H9 (cell line): ENCODE data around the gene POLR2L. TPM values are rescaled to one million over a fixed set of nuclear protein-coding genes. Genes with fewer than 3 reads are reported as not detected.

Experiments
- DNase-seq: peaks from one replicate; pipeline ENCODE4 v3.0.0-alpha.2; 2017
- H2AFZ ChIP-seq: one replicate; pipeline ENCODE4 v1.6.1; 2013; ENCODE audit warnings: mild to moderate bottlenecking, low read length, control low read depth, moderate library complexity
- H2AK5ac ChIP-seq: 2 replicates; pipeline ENCODE4 v1.6.1; 2013; ENCODE audit warnings: low read length, control low read depth, mixed read lengths; ENCODE audit not compliant: insufficient read length
- H2BK120ac ChIP-seq: one replicate; pipeline ENCODE4 v1.6.1; 2013; ENCODE audit warnings: low read depth, mild to moderate bottlenecking, low read length, control low read depth, inconsistent platforms; ENCODE audit not compliant: poor library complexity, severe bottlenecking
- H2BK12ac ChIP-seq: 2 replicates; pipeline ENCODE4 v1.6.1; 2013; ENCODE audit warnings: low read length, control low read depth, mixed read lengths, low read depth; ENCODE audit not compliant: insufficient read length
- H2BK15ac ChIP-seq: 2 replicates; pipeline ENCODE4 v1.6.1; 2013; ENCODE audit warnings: low read depth, low read length, control low read depth
- H2BK20ac ChIP-seq: one replicate; pipeline ENCODE4 v1.6.1; 2013; ENCODE audit warnings: low read depth, mild to moderate bottlenecking, low read length, control low read depth, inconsistent platforms; ENCODE audit not compliant: poor library complexity, severe bottlenecking
- H2BK5ac ChIP-seq: 2 replicates; pipeline ENCODE4 v1.6.1; 2013; ENCODE audit warnings: low read length, control low read depth, mixed read lengths; ENCODE audit not compliant: insufficient read length
- H3K14ac ChIP-seq: 2 replicates; pipeline ENCODE4 v1.6.1; 2013; ENCODE audit warnings: low read length, control low read depth; ENCODE audit not compliant: insufficient read depth
- H3K18ac ChIP-seq: 2 replicates; pipeline ENCODE4 v1.6.1; 2013; ENCODE audit warnings: low read depth, mild to moderate bottlenecking, mixed read lengths, low read length, control low read depth; ENCODE audit not compliant: insufficient read length
- H3K23ac ChIP-seq: 2 replicates; pipeline ENCODE4 v1.6.1; 2013; ENCODE audit warnings: low read length, control low read depth, mixed read lengths, low read depth; ENCODE audit not compliant: insufficient read length
- H3K23me2 ChIP-seq: 2 replicates; pipeline ENCODE4 v1.6.1; 2013; ENCODE audit warnings: low read depth, mild to moderate bottlenecking, mixed read lengths, low read length, control low read depth; ENCODE audit not compliant: insufficient read length, poor library complexity, severe bottlenecking
- H3K27ac ChIP-seq: 2 replicates; pipeline ENCODE4 v1.5.1; 2013; ENCODE audit warnings: low read length, control low read depth, mixed read lengths, low read depth; ENCODE audit not compliant: insufficient read length
- H3K27me3 ChIP-seq: 2 replicates; pipeline ENCODE4 v1.6.1; 2013; ENCODE audit warnings: low read length, control low read depth, inconsistent platforms; ENCODE audit not compliant: insufficient read depth
- H3K4ac ChIP-seq: 2 replicates; pipeline ENCODE4 v1.6.1; 2013; ENCODE audit warnings: low read depth, mild to moderate bottlenecking, control low read depth, inconsistent platforms, low read length, moderate library complexity
- H3K4me1 ChIP-seq: 2 replicates; pipeline ENCODE4 v1.6.1; 2013; ENCODE audit warnings: low read length, control low read depth, inconsistent platforms; ENCODE audit not compliant: insufficient read depth
- H3K4me2 ChIP-seq: 2 replicates; pipeline ENCODE4 v1.6.1; 2013; ENCODE audit warnings: low read length, control low read depth, mixed read lengths; ENCODE audit not compliant: insufficient read length, insufficient read depth
- H3K56ac ChIP-seq: 2 replicates; pipeline ENCODE4 v1.6.1; 2013; ENCODE audit warnings: low read depth, mild to moderate bottlenecking, mixed read lengths, low read length, control low read depth; ENCODE audit not compliant: insufficient read length
- H3K79me1 ChIP-seq: 2 replicates; pipeline ENCODE4 v1.6.1; 2013; ENCODE audit warnings: low read depth, mild to moderate bottlenecking, moderate library complexity, low read length, control low read depth, inconsistent platforms; ENCODE audit not compliant: insufficient read depth, poor library complexity, severe bottlenecking
- H3K79me2 ChIP-seq: 2 replicates; pipeline ENCODE4 v1.6.1; 2013; ENCODE audit warnings: low read length, control low read depth, inconsistent platforms; ENCODE audit not compliant: insufficient read depth
- H3K9ac ChIP-seq: 2 replicates; pipeline ENCODE4 v1.6.1; 2013; ENCODE audit warnings: low read length, control low read depth, mixed read lengths; ENCODE audit not compliant: insufficient read length; ENCODE audit errors: extremely low read depth
- H3K9me3 ChIP-seq: one replicate; pipeline ENCODE4 v1.6.1; 2013; ENCODE audit warnings: low read depth, low read length, inconsistent platforms; ENCODE audit not compliant: control insufficient read depth
- H3T11ph ChIP-seq: one replicate; pipeline ENCODE4 v1.6.1; 2013; ENCODE audit warnings: mild to moderate bottlenecking, low read length, control low read depth, inconsistent platforms
- H4K20me1 ChIP-seq: one replicate; pipeline ENCODE4 v1.6.1; 2013; ENCODE audit not compliant: control insufficient read depth, insufficient read length, insufficient read depth
- H4K5ac ChIP-seq: 2 replicates; pipeline ENCODE4 v1.6.1; 2013; ENCODE audit warnings: low read depth, mild to moderate bottlenecking, mixed read lengths, low read length, control low read depth; ENCODE audit not compliant: insufficient read length
- H4K8ac ChIP-seq: replicated peaks from 2 replicates; pipeline ENCODE4 v1.6.1; 2013; ENCODE audit warnings: low read length, control low read depth, mixed read lengths, low read depth; ENCODE audit not compliant: insufficient read length
- H4K91ac ChIP-seq: 2 replicates; pipeline ENCODE4 v1.6.1; 2013; ENCODE audit warnings: low read depth, mild to moderate bottlenecking, moderate library complexity, mixed read lengths, low read length, control low read depth; ENCODE audit not compliant: insufficient read length
- H3K27ac Mint-ChIP-seq, 3 experiments: 2 replicates in 2 of 3; 3 replicates in 1 of 3; pipeline ENCODE4 v1.8.0; 2020 to 2021; ENCODE audit warnings: mixed read lengths in 3 of 3, mild to moderate bottlenecking in 1 of 3, moderate library complexity in 1 of 3
- H3K27me3 Mint-ChIP-seq: 2 replicates; pipeline ENCODE4 v1.8.0; 2021; ENCODE audit warnings: low read depth, mild to moderate bottlenecking, moderate library complexity, mixed read lengths
- H3K36me3 Mint-ChIP-seq, 3 experiments: 2 replicates in 2 of 3; 3 replicates in 1 of 3; pipeline ENCODE4 v1.8.0; 2020 to 2021; ENCODE audit warnings: low read depth in 3 of 3, mixed read lengths in 3 of 3; ENCODE audit not compliant: insufficient read depth in 1 of 3
- H3K4me1 Mint-ChIP-seq, 2 experiments: 2 replicates each; pipeline ENCODE4 v1.8.0; 2020; ENCODE audit warnings: mixed read lengths in 2 of 2
- H3K4me3 Mint-ChIP-seq, 2 experiments: 2 replicates in 1 of 2; 3 replicates in 1 of 2; pipeline ENCODE4 v1.8.0; 2020 to 2021; ENCODE audit warnings: mild to moderate bottlenecking in 2 of 2, mixed read lengths in 2 of 2, moderate library complexity in 1 of 2
- H3K9me3 Mint-ChIP-seq, 2 experiments: 2 replicates in 1 of 2; 3 replicates in 1 of 2; pipeline ENCODE4 v1.8.0; 2020; ENCODE audit warnings: mild to moderate bottlenecking in 2 of 2, mixed read lengths in 2 of 2, moderate library complexity in 1 of 2
- WGBS: extraction: QIAGEN DNeasy Blood & Tissue Kit; methylation state at CpG from one replicate; pipeline ENCODE4 v1.1.7; 2013; ENCODE audit warnings: missing lambda C conversion rate, low lambda C conversion rate, mixed read lengths; ENCODE audit not compliant: insufficient read length; ENCODE audit errors: extremely low coverage; 5-methylcytosine and 5-hydroxymethylcytosine counted together
- total RNA-seq: library from RNA; stranded (reverse); gene quantifications from 2 replicates; pipeline ENCODE4 v1.2.1, GENCODE V29; 2021
- TF ChIP-seq, protein P1 (sequence below): fragments of 200-600 bp; sonication (generic); conservative IDR thresholded peaks from 3 replicates; pipeline ENCODE4 v1.8.0; 2021; ENCODE audit warnings: antibody characterized with exemption, mild to moderate bottlenecking

Gene POLR2L
- total RNA-seq, 1 experiment from 2014 or later: 135 TPM

- Mint-ChIP-seq H3K4me3 (peak within 1 kb of the TSS; percentile 79 to 84), H3K4me1 (peaks cover 32 to 44% of the 10 kb centered on the region in 2 experiments), H3K27me3 (peaks cover 36% of the 10 kb centered on the region), H3K9me3 (no peaks in the 10 kb centered on the region), H3K36me3 (peaks cover 0 to 15% (median 10%) of the 10 kb centered on the region in 3 experiments; a peak in 6 of 7 replicates), H3K27ac (peak within 1 kb of the TSS in 2 of 3 experiments; percentile 68 to 85; a peak in 3 of 7 replicates)
- no peak within 1 kb of the TSS for H2BK12ac ChIP-seq
- no peak within 1 kb of the TSS for H2AFZ ChIP-seq
- WGBS: no CpG with 5 or more reads among the region's 5 CpGs
- H3K23ac ChIP-seq: no peak within 1 kb of the TSS
- H3K4ac ChIP-seq: no peak within 1 kb of the TSS
- H2BK5ac ChIP-seq: no peak within 1 kb of the TSS
- H3K18ac ChIP-seq: peak within 1 kb of the TSS; percentile 68
- H3K27me3 ChIP-seq: peaks cover 9% of the 10 kb centered on the region; the same call in 1 of the 2 replicates
- H2BK20ac ChIP-seq: no peak within 1 kb of the TSS
- DNase-seq: no peak
- H4K91ac ChIP-seq: no peak within 1 kb of the TSS
- no peaks in the 10 kb centered on the region for H3K79me2 ChIP-seq
- H3T11ph ChIP-seq: no peak within 1 kb of the TSS
- no peak within 1 kb of the TSS for H3K56ac ChIP-seq
- no peaks in the 10 kb centered on the region for H3K79me1 ChIP-seq
- H3K4me1 ChIP-seq: no peaks in the 10 kb centered on the region; the same call in 1 of the 2 replicates
- H4K8ac ChIP-seq: no peak within 1 kb of the TSS
- TF ChIP-seq, protein P1, sequence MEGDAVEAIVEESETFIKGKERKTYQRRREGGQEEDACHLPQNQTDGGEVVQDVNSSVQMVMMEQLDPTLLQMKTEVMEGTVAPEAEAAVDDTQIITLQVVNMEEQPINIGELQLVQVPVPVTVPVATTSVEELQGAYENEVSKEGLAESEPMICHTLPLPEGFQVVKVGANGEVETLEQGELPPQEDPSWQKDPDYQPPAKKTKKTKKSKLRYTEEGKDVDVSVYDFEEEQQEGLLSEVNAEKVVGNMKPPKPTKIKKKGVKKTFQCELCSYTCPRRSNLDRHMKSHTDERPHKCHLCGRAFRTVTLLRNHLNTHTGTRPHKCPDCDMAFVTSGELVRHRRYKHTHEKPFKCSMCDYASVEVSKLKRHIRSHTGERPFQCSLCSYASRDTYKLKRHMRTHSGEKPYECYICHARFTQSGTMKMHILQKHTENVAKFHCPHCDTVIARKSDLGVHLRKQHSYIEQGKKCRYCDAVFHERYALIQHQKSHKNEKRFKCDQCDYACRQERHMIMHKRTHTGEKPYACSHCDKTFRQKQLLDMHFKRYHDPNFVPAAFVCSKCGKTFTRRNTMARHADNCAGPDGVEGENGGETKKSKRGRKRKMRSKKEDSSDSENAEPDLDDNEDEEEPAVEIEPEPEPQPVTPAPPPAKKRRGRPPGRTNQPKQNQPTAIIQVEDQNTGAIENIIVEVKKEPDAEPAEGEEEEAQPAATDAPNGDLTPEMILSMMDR: no peak
- H3K27ac ChIP-seq: no peak within 1 kb of the TSS
- H3K4me2 ChIP-seq: peak within 1 kb of the TSS; percentile 58
- no peak within 1 kb of the TSS for H2BK120ac ChIP-seq
- H2BK15ac ChIP-seq: no peak within 1 kb of the TSS
- no peak within 1 kb of the TSS for H4K5ac ChIP-seq
- no peak within 1 kb of the TSS for H2AK5ac ChIP-seq
- no peaks in the 10 kb centered on the region for H4K20me1 ChIP-seq
- H3K14ac ChIP-seq: peak within 1 kb of the TSS; percentile 60; the same call in 1 of the 2 replicates
- H3K23me2 ChIP-seq: peaks cover 27% of the 10 kb centered on the region
- no peak within 1 kb of the TSS for H3K9ac ChIP-seq
- H3K9me3 ChIP-seq: no peaks in the 10 kb centered on the region
Measured at GRCh38 chr11:827897-828192, 14.5 kb downstream of the POLR2L start, which contains the start of gene CRACR2B. Gene CRACR2B (plus strand): TSS chr11:827919. CDS start chr11:828608, 689 bp downstream.
